Stimulated activated naive CD8-positive, alpha-beta T cell treated with anti-CD3 and anti-CD28 coated beads, Interleukin-15, amount 100 ng/mL, for 72 hours (primary cell): ENCODE measurements around the gene TDRKH.
"Not testable (repeated sequence)": the region's sequence is repeated elsewhere in the genome, so short reads cannot be mapped to it uniquely, and the experiment has no call there.

ENCODE experiments used
- ATAC-seq: fragments of 150-1000 bp; cut with Tn5 transposase; 2 replicates; pipeline ENCODE4 v1.10.0; 2021; ENCODE audit warnings: mild to moderate bottlenecking, moderate library complexity
- DNase-seq, 2 donors: peaks; one replicate each; pipeline ENCODE4 v3.0.0; 2021 to 2022
- H3K27ac Mint-ChIP-seq, 2 donors: one replicate each; pipeline ENCODE4 v1.8.0; 2022; ENCODE audit warnings: mild to moderate bottlenecking in 2 of 2, mixed read lengths in 2 of 2, moderate library complexity in 2 of 2
- H3K27me3 Mint-ChIP-seq: one replicate; pipeline ENCODE4 v1.8.0; 2022; ENCODE audit warnings: mixed read lengths
- H3K4me1 Mint-ChIP-seq: one replicate; pipeline ENCODE4 v1.8.0; 2022; ENCODE audit warnings: mild to moderate bottlenecking, mixed read lengths
- H3K4me3 Mint-ChIP-seq, 2 donors: one replicate each; pipeline ENCODE4 v1.8.0; 2022; ENCODE audit warnings: mild to moderate bottlenecking in 2 of 2, mixed read lengths in 2 of 2, moderate library complexity in 1 of 2
- H3K9me3 Mint-ChIP-seq, 2 donors: one replicate each; pipeline ENCODE4 v1.8.0; 2022; ENCODE audit warnings: mixed read lengths in 2 of 2

The TDRKH gene

GRCh38 chr1:151799179-151800022 is 9.1 kb upstream of the TDRKH start:
- no peak overlapping the region for H3K4me3 Mint-ChIP-seq
- DNase-seq: no peak
- peaks cover 7% of the 10 kb centered on the region for H3K27me3 Mint-ChIP-seq
- no peaks in the 10 kb centered on the region for H3K9me3 Mint-ChIP-seq
- no peak for ATAC-seq
- peaks cover 11% of the 10 kb centered on the region for H3K4me1 Mint-ChIP-seq
- peak overlapping the region in 1 of 2 donors; percentile 8 for H3K27ac Mint-ChIP-seq

- ATAC-seq (no peak), DNase-seq (no peak)
- peaks cover 7% of the 10 kb centered on the region for H3K27me3 Mint-ChIP-seq
- H3K4me3 Mint-ChIP-seq: no peak overlapping the region
- no peak overlapping the region for H3K27ac Mint-ChIP-seq
- H3K4me1 Mint-ChIP-seq: peaks cover 11% of the 10 kb centered on the region
- H3K9me3 Mint-ChIP-seq: no peaks in the 10 kb centered on the region
Observed at GRCh38 chr1:151798571-151798970, 8.3 kb upstream of the TDRKH start.

- peak overlapping the region; percentile 77 to 96 for H3K27ac Mint-ChIP-seq
- ATAC-seq: peak; percentile 4
- peak overlapping the region; percentile 91 to 99 for H3K4me3 Mint-ChIP-seq
- peak in 1 of 2 donors; percentile 17 for DNase-seq
- peaks cover 10% of the 10 kb centered on the region for H3K4me1 Mint-ChIP-seq
- no peaks in the 10 kb centered on the region for H3K9me3 Mint-ChIP-seq
- no peaks in the 10 kb centered on the region for H3K27me3 Mint-ChIP-seq
Observed at GRCh38 chr1:151790940-151791651, 796 bp upstream of the TDRKH start.

GRCh38 chr1:151787689-151788088 is 2.6 kb downstream of the TDRKH start:
- no peaks in the 10 kb centered on the region for H3K27me3 Mint-ChIP-seq
- H3K27ac Mint-ChIP-seq: no peak overlapping the region
- no peak overlapping the region for H3K4me3 Mint-ChIP-seq
- ATAC-seq (no peak), DNase-seq (no peak)
- H3K4me1 Mint-ChIP-seq: peaks cover 10% of the 10 kb centered on the region
- H3K9me3 Mint-ChIP-seq: no peaks in the 10 kb centered on the region

- ATAC-seq: no peak
- no peaks in the 10 kb centered on the region for H3K9me3 Mint-ChIP-seq
- no peaks in the 10 kb centered on the region for H3K27me3 Mint-ChIP-seq
- no peak for DNase-seq
- H3K4me3 Mint-ChIP-seq: no peak overlapping the region
- no peaks in the 10 kb centered on the region for H3K4me1 Mint-ChIP-seq
- H3K27ac Mint-ChIP-seq: no peak overlapping the region
Observed at GRCh38 chr1:151783796-151784195, 6.5 kb downstream of the TDRKH start.

GRCh38 chr1:151782741-151783140 is 7.6 kb downstream of the TDRKH start:
- H3K9me3 Mint-ChIP-seq: no peaks in the 10 kb centered on the region
- H3K27me3 Mint-ChIP-seq: no peaks in the 10 kb centered on the region
- no peaks in the 10 kb centered on the region for H3K4me1 Mint-ChIP-seq
- no peak overlapping the region for H3K27ac Mint-ChIP-seq
- no peak for ATAC-seq
- DNase-seq: no peak
- H3K4me3 Mint-ChIP-seq: no peak overlapping the region

GRCh38 chr1:151782026-151782425 is 8.3 kb downstream of the TDRKH start:
- not testable (repeated sequence) for H3K4me1 Mint-ChIP-seq, H3K9me3 Mint-ChIP-seq, H3K4me3 Mint-ChIP-seq, ATAC-seq, H3K27ac Mint-ChIP-seq, DNase-seq, H3K27me3 Mint-ChIP-seq

GRCh38 chr1:151780736-151781135 is 9.6 kb downstream of the TDRKH start:
- not testable (repeated sequence) for H3K9me3 Mint-ChIP-seq, H3K4me3 Mint-ChIP-seq, H3K27ac Mint-ChIP-seq, DNase-seq, ATAC-seq, H3K4me1 Mint-ChIP-seq, H3K27me3 Mint-ChIP-seq

GRCh38 chr1:151779852-151780251 is 10.4 kb downstream of the TDRKH start:
- ATAC-seq (no peak), DNase-seq (no peak)
- Mint-ChIP-seq H3K4me1 (no peaks in the 10 kb centered on the region), H3K4me3 (no peak overlapping the region), H3K27ac (no peak overlapping the region), H3K27me3 (no peaks in the 10 kb centered on the region), H3K9me3 (no peaks in the 10 kb centered on the region)

- no peak overlapping the region for H3K4me3 Mint-ChIP-seq
- no peak for ATAC-seq
- no peaks in the 10 kb centered on the region for H3K27me3 Mint-ChIP-seq
- H3K4me1 Mint-ChIP-seq: no peaks in the 10 kb centered on the region
- DNase-seq: no peak
- H3K9me3 Mint-ChIP-seq: no peaks in the 10 kb centered on the region
- no peak overlapping the region for H3K27ac Mint-ChIP-seq
Observed at GRCh38 chr1:151777317-151777716, 13.0 kb downstream of the TDRKH start.

GRCh38 chr1:151776665-151777062 is 13.6 kb downstream of the TDRKH start:
- ATAC-seq (no peak), DNase-seq (no peak)
- H3K27me3 Mint-ChIP-seq: no peaks in the 10 kb centered on the region
- H3K4me1 Mint-ChIP-seq: no peaks in the 10 kb centered on the region
- no peak overlapping the region for H3K4me3 Mint-ChIP-seq
- H3K9me3 Mint-ChIP-seq: no peaks in the 10 kb centered on the region
- H3K27ac Mint-ChIP-seq: no peak overlapping the region

- Mint-ChIP-seq H3K4me3 (no peak overlapping the region), H3K27ac (no peak overlapping the region), H3K4me1 (no peaks in the 10 kb centered on the region), H3K27me3 (no peaks in the 10 kb centered on the region), H3K9me3 (no peaks in the 10 kb centered on the region)
- ATAC-seq (no peak), DNase-seq (no peak)
Observed at GRCh38 chr1:151775894-151776664, 14.2 kb downstream of the TDRKH start.

GRCh38 chr1:151774256-151774922 is 15.9 kb downstream of the TDRKH start:
- Mint-ChIP-seq H3K27ac (no peak overlapping the region), H3K4me3 (no peak overlapping the region), H3K27me3 (no peaks in the 10 kb centered on the region), H3K9me3 (no peaks in the 10 kb centered on the region), H3K4me1 (no peaks in the 10 kb centered on the region)
- ATAC-seq (no peak), DNase-seq (no peak)

GRCh38 chr1:151773702-151774101 is 16.6 kb downstream of the TDRKH start:
- no peak for ATAC-seq
- no peak for DNase-seq
- H3K27ac Mint-ChIP-seq: no peak overlapping the region
- no peaks in the 10 kb centered on the region for H3K4me1 Mint-ChIP-seq
- H3K9me3 Mint-ChIP-seq: no peaks in the 10 kb centered on the region
- no peaks in the 10 kb centered on the region for H3K27me3 Mint-ChIP-seq
- H3K4me3 Mint-ChIP-seq: no peak overlapping the region

- H3K27ac Mint-ChIP-seq, ATAC-seq, DNase-seq, H3K9me3 Mint-ChIP-seq, H3K27me3 Mint-ChIP-seq, H3K4me3 Mint-ChIP-seq: not testable (repeated sequence)
- H3K4me1 Mint-ChIP-seq: peaks cover 13% of the 10 kb centered on the region
Observed at GRCh38 chr1:151769270-151769669, 21.0 kb downstream of the TDRKH start.
